GM23338 (cell line): ENCODE data around the gene MAFF. TPM values are rescaled to one million over a fixed set of nuclear protein-coding genes. Genes with fewer than 3 reads are reported as not detected.

Source experiments
- ATAC-seq: fragments of 200-7000 bp; cut with Tn5 transposase; 3 replicates; pipeline ENCODE4 v1.9.1; 2020
- DNase-seq: peaks from one replicate; pipeline ENCODE4 v3.0.0-alpha.2; 2015; ENCODE audit warnings: low spot score
- H2AFZ ChIP-seq: fragments of 200-600 bp; sonication (generic); 2 replicates; pipeline ENCODE4 v1.8.0; 2016; ENCODE audit warnings: antibody characterized with exemption, mild to moderate bottlenecking, moderate library complexity
- H3F3A ChIP-seq: fragments of 200-600 bp; sonication (generic); replicated peaks from 2 replicates; pipeline ENCODE4 v1.8.0; 2017; ENCODE audit warnings: antibody characterized with exemption, mixed run types, low read depth
- H3K27ac ChIP-seq: fragments of 200-600 bp; sonication (generic); 2 replicates; pipeline ENCODE4 v1.6.1; 2016; ENCODE audit warnings: low read depth
- H3K27me3 ChIP-seq: fragments of 200-600 bp; sonication (generic); 2 replicates; pipeline ENCODE4 v1.8.0; 2016; ENCODE audit warnings: mild to moderate bottlenecking, mixed run types, moderate library complexity; ENCODE audit not compliant: insufficient read depth
- H3K36me3 ChIP-seq: fragments of 200-600 bp; sonication (generic); 2 replicates; pipeline ENCODE4 v1.8.0; 2016; ENCODE audit warnings: mild to moderate bottlenecking; ENCODE audit not compliant: insufficient read depth
- H3K4me1 ChIP-seq: fragments of 200-600 bp; sonication (generic); 2 replicates; pipeline ENCODE4 v1.8.0; 2016; ENCODE audit warnings: mild to moderate bottlenecking, moderate library complexity; ENCODE audit not compliant: insufficient read depth
- H3K4me2 ChIP-seq: fragments of 200-600 bp; sonication (generic); 2 replicates; pipeline ENCODE4 v1.7.1; 2017; ENCODE audit warnings: mixed run types
- H3K4me3 ChIP-seq: fragments of 200-600 bp; sonication (generic); 2 replicates; pipeline ENCODE4 v1.6.1; 2016; ENCODE audit warnings: mixed run types
- H3K79me2 ChIP-seq: fragments of 200-600 bp; sonication (generic); replicated peaks from 2 replicates; pipeline ENCODE4 v1.8.0; 2017; ENCODE audit warnings: mild to moderate bottlenecking; ENCODE audit not compliant: insufficient read depth
- H3K9me2 ChIP-seq: fragments of 200-600 bp; sonication (generic); 2 replicates; pipeline ENCODE4 v1.8.0; 2017; ENCODE audit not compliant: insufficient read depth
- H4K20me1 ChIP-seq: fragments of 200-600 bp; sonication (generic); replicated peaks from 2 replicates; pipeline ENCODE4 v1.8.0; 2017; ENCODE audit warnings: mild to moderate bottlenecking; ENCODE audit not compliant: insufficient read depth
- H3K27ac Mint-ChIP-seq: 2 replicates; pipeline ENCODE4 v1.8.0; 2020; ENCODE audit warnings: inconsistent platforms, mild to moderate bottlenecking, moderate library complexity, mixed read lengths
- H3K27me3 Mint-ChIP-seq: 3 replicates; pipeline ENCODE4 v1.8.0; 2022; ENCODE audit warnings: low read depth, mild to moderate bottlenecking, moderate library complexity, mixed read lengths, inconsistent platforms; ENCODE audit not compliant: insufficient read depth, poor library complexity
- H3K36me3 Mint-ChIP-seq: 3 replicates; pipeline ENCODE4 v1.8.0; 2021; ENCODE audit warnings: low read depth, mild to moderate bottlenecking, inconsistent platforms, moderate library complexity, mixed read lengths
- H3K4me1 Mint-ChIP-seq: 3 replicates; pipeline ENCODE4 v1.8.0; 2020; ENCODE audit warnings: mild to moderate bottlenecking, inconsistent platforms, mixed read lengths
- H3K4me3 Mint-ChIP-seq: 3 replicates; pipeline ENCODE4 v1.8.0; 2021; ENCODE audit warnings: moderate library complexity, mild to moderate bottlenecking, inconsistent platforms, mixed read lengths
- H3K9me3 Mint-ChIP-seq: 3 replicates; pipeline ENCODE4 v1.8.0; 2020; ENCODE audit warnings: moderate library complexity, mild to moderate bottlenecking, inconsistent platforms, mixed read lengths
- CREB1 ChIP-seq: fragments of 250-450 bp; sonication (Bioruptor Pico); IDR thresholded peaks from 2 replicates; pipeline ENCODE4 v1.5.0; 2020; ENCODE audit warnings: low read depth, mild to moderate bottlenecking, moderate library complexity
- EZH2 ChIP-seq: fragments of 200-600 bp; sonication (generic); IDR thresholded peaks from one replicate; pipeline ENCODE4 v1.8.0; 2017; ENCODE audit warnings: antibody characterized with exemption, mild to moderate bottlenecking, low read depth; ENCODE audit not compliant: unreplicated experiment
- EZH2phosphoT487 ChIP-seq: fragments of 200-600 bp; sonication (generic); IDR thresholded peaks from one replicate; pipeline ENCODE4 v1.8.1; 2018; ENCODE audit warnings: antibody characterized with exemption; ENCODE audit not compliant: unreplicated experiment
- JUNB ChIP-seq: IDR thresholded peaks from one replicate; pipeline ENCODE4 v1.6.1; 2016; ENCODE audit warnings: antibody characterized with exemption; ENCODE audit not compliant: unreplicated experiment
- NANOG ChIP-seq: IDR thresholded peaks from 2 replicates; pipeline ENCODE4 v1.6.1; 2016; ENCODE audit warnings: antibody characterized with exemption, borderline replicate concordance
- POLR2AphosphoS5 ChIP-seq: IDR thresholded peaks from 2 replicates; pipeline ENCODE4 v1.6.1; 2016; ENCODE audit warnings: antibody characterized with exemption, low read depth
- STAT1 ChIP-seq: IDR thresholded peaks from one replicate; pipeline ENCODE4 v1.6.1; 2016; ENCODE audit warnings: antibody characterized with exemption; ENCODE audit not compliant: unreplicated experiment
- ZNF114 ChIP-seq: fragments of 250-450 bp; sonication (Bioruptor Pico); IDR thresholded peaks from 2 replicates; pipeline ENCODE4 v1.5.0; 2020; ENCODE audit warnings: mild to moderate bottlenecking, moderate library complexity
- ZNF331 ChIP-seq: fragments of 250-450 bp; sonication (Bioruptor Pico); IDR thresholded peaks from 2 replicates; pipeline ENCODE4 v1.5.0; 2020; ENCODE audit warnings: low read depth, mild to moderate bottlenecking, moderate library complexity
- polyA plus RNA-seq: library from polyadenylated mRNA; unstranded; fragments of >200 nt; fragmentation: Nextera tagmentation; extraction: Ambion mirVana; gene quantifications from 2 replicates; pipeline ENCODE4 v1.2.1, GENCODE V29; 2016
- total RNA-seq: library from RNA; depleted of rRNA; stranded (reverse); fragments of >200 nt; shearing (Covaris generic); gene quantifications from 2 replicates; pipeline ENCODE4 v1.2.3, GENCODE V29; 2014
- TF ChIP-seq, protein P1 (sequence below): IDR thresholded peaks from 2 replicates; pipeline ENCODE4 v1.6.1; 2016; ENCODE audit warnings: antibody characterized with exemption
- TF ChIP-seq, protein P2 (sequence below): IDR thresholded peaks from one replicate; pipeline ENCODE4 v1.6.1; 2018; ENCODE audit warnings: antibody characterized with exemption; ENCODE audit not compliant: unreplicated experiment
- TF ChIP-seq, protein P3 (sequence below), 2 experiments: fragments of 200-600 bp in 1 of 2; sonication (generic) in 1 of 2; conservative IDR thresholded peaks; 2 replicates each; pipeline versions ENCODE4 v1.5.1 to v1.6.1; 2016 to 2017; ENCODE audit warnings: antibody characterized with exemption in 2 of 2, low read depth in 2 of 2, mild to moderate bottlenecking in 2 of 2, moderate library complexity in 1 of 2
- TF ChIP-seq, protein P4 (sequence below): fragments of 250-450 bp; sonication (Bioruptor Pico); IDR thresholded peaks from 2 replicates; pipeline ENCODE4 v1.5.0; 2020; ENCODE audit warnings: mild to moderate bottlenecking, moderate library complexity

The MAFF gene
- total and polyA plus RNA-seq, 2 experiments from 2014 or later: 2.2 to 8.9 TPM

DNA sequence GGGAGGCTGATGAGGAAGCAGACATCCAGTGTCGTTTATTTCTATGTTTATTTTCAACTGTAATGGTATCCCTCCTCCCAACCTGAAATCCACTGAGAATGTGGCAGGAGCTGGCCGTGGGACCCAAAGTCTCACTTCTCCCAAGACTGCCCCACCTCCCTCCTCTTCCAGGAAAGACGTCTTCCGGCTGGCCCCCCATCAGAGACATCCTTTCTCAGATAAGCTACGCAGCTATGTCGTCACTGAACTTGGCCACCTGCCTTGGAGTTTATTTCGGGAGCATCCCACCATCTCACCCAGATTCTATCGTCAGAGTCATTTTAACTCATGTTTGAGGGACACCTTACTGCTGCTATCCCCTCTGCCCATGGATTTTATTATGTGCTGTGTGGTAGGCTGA is 57.1 kb downstream of the MAFF start:
- H3K4me1 ChIP-seq: peaks cover 23% of the 10 kb centered on the region
- no peak overlapping the region for H3K27ac Mint-ChIP-seq
- H3K9me3 Mint-ChIP-seq: no peaks in the 10 kb centered on the region
- H3K9me2 ChIP-seq: no peaks in the 10 kb centered on the region
- TF ChIP-seq EZH2 (no peak), EZH2phosphoT487 (no peak), NANOG (no peak), STAT1 (no peak), ZNF114 (CRISPR knock-in tag) (no peak), CREB1 (CRISPR knock-in tag) (no peak), JUNB (no peak), POLR2AphosphoS5 (no peak), ZNF331 (CRISPR knock-in tag) (no peak)
- TF ChIP-seq, protein P1, sequence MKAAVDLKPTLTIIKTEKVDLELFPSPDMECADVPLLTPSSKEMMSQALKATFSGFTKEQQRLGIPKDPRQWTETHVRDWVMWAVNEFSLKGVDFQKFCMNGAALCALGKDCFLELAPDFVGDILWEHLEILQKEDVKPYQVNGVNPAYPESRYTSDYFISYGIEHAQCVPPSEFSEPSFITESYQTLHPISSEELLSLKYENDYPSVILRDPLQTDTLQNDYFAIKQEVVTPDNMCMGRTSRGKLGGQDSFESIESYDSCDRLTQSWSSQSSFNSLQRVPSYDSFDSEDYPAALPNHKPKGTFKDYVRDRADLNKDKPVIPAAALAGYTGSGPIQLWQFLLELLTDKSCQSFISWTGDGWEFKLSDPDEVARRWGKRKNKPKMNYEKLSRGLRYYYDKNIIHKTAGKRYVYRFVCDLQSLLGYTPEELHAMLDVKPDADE: no peak
- TF ChIP-seq, protein P2, sequence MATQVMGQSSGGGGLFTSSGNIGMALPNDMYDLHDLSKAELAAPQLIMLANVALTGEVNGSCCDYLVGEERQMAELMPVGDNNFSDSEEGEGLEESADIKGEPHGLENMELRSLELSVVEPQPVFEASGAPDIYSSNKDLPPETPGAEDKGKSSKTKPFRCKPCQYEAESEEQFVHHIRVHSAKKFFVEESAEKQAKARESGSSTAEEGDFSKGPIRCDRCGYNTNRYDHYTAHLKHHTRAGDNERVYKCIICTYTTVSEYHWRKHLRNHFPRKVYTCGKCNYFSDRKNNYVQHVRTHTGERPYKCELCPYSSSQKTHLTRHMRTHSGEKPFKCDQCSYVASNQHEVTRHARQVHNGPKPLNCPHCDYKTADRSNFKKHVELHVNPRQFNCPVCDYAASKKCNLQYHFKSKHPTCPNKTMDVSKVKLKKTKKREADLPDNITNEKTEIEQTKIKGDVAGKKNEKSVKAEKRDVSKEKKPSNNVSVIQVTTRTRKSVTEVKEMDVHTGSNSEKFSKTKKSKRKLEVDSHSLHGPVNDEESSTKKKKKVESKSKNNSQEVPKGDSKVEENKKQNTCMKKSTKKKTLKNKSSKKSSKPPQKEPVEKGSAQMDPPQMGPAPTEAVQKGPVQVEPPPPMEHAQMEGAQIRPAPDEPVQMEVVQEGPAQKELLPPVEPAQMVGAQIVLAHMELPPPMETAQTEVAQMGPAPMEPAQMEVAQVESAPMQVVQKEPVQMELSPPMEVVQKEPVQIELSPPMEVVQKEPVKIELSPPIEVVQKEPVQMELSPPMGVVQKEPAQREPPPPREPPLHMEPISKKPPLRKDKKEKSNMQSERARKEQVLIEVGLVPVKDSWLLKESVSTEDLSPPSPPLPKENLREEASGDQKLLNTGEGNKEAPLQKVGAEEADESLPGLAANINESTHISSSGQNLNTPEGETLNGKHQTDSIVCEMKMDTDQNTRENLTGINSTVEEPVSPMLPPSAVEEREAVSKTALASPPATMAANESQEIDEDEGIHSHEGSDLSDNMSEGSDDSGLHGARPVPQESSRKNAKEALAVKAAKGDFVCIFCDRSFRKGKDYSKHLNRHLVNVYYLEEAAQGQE: no peak
- TF ChIP-seq, protein P3, sequence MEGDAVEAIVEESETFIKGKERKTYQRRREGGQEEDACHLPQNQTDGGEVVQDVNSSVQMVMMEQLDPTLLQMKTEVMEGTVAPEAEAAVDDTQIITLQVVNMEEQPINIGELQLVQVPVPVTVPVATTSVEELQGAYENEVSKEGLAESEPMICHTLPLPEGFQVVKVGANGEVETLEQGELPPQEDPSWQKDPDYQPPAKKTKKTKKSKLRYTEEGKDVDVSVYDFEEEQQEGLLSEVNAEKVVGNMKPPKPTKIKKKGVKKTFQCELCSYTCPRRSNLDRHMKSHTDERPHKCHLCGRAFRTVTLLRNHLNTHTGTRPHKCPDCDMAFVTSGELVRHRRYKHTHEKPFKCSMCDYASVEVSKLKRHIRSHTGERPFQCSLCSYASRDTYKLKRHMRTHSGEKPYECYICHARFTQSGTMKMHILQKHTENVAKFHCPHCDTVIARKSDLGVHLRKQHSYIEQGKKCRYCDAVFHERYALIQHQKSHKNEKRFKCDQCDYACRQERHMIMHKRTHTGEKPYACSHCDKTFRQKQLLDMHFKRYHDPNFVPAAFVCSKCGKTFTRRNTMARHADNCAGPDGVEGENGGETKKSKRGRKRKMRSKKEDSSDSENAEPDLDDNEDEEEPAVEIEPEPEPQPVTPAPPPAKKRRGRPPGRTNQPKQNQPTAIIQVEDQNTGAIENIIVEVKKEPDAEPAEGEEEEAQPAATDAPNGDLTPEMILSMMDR (conservative IDR thresholded peaks at IDR 0.05; ENCODE audit: low read depth in 2 of 2): no peak
- TF ChIP-seq, protein P4, sequence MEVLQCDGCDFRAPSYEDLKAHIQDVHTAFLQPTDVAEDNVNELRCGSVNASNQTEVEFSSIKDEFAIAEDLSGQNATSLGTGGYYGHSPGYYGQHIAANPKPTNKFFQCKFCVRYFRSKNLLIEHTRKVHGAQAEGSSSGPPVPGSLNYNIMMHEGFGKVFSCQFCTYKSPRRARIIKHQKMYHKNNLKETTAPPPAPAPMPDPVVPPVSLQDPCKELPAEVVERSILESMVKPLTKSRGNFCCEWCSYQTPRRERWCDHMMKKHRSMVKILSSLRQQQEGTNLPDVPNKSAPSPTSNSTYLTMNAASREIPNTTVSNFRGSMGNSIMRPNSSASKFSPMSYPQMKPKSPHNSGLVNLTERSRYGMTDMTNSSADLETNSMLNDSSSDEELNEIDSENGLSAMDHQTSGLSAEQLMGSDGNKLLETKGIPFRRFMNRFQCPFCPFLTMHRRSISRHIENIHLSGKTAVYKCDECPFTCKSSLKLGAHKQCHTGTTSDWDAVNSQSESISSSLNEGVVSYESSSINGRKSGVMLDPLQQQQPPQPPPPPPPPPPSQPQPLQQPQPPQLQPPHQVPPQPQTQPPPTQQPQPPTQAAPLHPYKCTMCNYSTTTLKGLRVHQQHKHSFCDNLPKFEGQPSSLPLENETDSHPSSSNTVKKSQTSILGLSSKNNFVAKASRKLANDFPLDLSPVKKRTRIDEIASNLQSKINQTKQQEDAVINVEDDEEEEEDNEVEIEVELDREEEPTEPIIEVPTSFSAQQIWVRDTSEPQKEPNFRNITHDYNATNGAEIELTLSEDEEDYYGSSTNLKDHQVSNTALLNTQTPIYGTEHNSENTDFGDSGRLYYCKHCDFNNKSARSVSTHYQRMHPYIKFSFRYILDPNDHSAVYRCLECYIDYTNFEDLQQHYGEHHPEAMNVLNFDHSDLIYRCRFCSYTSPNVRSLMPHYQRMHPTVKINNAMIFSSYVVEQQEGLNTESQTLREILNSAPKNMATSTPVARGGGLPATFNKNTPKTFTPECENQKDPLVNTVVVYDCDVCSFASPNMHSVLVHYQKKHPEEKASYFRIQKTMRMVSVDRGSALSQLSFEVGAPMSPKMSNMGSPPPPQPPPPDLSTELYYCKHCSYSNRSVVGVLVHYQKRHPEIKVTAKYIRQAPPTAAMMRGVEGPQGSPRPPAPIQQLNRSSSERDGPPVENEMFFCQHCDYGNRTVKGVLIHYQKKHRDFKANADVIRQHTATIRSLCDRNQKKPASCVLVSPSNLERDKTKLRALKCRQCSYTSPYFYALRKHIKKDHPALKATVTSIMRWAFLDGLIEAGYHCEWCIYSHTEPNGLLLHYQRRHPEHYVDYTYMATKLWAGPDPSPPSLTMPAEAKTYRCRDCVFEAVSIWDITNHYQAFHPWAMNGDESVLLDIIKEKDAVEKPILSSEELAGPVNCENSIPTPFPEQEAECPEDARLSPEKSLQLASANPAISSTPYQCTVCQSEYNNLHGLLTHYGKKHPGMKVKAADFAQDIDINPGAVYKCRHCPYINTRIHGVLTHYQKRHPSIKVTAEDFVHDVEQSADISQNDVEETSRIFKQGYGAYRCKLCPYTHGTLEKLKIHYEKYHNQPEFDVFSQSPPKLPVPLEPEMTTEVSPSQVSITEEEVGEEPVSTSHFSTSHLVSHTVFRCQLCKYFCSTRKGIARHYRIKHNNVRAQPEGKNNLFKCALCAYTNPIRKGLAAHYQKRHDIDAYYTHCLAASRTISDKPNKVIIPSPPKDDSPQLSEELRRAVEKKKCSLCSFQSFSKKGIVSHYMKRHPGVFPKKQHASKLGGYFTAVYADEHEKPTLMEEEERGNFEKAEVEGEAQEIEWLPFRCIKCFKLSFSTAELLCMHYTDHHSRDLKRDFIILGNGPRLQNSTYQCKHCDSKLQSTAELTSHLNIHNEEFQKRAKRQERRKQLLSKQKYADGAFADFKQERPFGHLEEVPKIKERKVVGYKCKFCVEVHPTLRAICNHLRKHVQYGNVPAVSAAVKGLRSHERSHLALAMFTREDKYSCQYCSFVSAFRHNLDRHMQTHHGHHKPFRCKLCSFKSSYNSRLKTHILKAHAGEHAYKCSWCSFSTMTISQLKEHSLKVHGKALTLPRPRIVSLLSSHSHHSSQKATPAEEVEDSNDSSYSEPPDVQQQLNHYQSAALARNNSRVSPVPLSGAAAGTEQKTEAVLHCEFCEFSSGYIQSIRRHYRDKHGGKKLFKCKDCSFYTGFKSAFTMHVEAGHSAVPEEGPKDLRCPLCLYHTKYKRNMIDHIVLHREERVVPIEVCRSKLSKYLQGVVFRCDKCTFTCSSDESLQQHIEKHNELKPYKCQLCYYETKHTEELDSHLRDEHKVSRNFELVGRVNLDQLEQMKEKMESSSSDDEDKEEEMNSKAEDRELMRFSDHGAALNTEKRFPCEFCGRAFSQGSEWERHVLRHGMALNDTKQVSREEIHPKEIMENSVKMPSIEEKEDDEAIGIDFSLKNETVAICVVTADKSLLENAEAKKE (CRISPR knock-in tag): no peak
- no peak overlapping the region for H3K27ac ChIP-seq
- no peak for DNase-seq
- H3K4me1 Mint-ChIP-seq: peaks cover 34% of the 10 kb centered on the region
- H2AFZ ChIP-seq: no peak overlapping the region
- H3K36me3 ChIP-seq: no peaks in the 10 kb centered on the region
- peaks cover 47% of the 10 kb centered on the region for H4K20me1 ChIP-seq
- H3K4me3 Mint-ChIP-seq: no peak overlapping the region
- peaks cover 100% of the 10 kb centered on the region for H3K79me2 ChIP-seq
- H3K36me3 Mint-ChIP-seq: peaks cover 4% of the 10 kb centered on the region; the same call in 1 of the 3 replicates
- no peak overlapping the region for H3K4me2 ChIP-seq
- no peak for ATAC-seq
- no peak overlapping the region for H3K4me3 ChIP-seq
- H3F3A ChIP-seq: 0 out of 2 replicates have a peak, but pooled peaks cover 14% of the 10 kb centered on the region
- H3K27me3 ChIP-seq: no peaks in the 10 kb centered on the region
- H3K27me3 Mint-ChIP-seq: peaks cover 6% of the 10 kb centered on the region
